Kidney (tissue), 14 donors: ENCODE measurements around the gene MED13L. TPM values are rescaled to one million over a fixed set of nuclear protein-coding genes. Genes with fewer than 3 reads are reported as not detected.

ENCODE experiments used
- DNase-seq, 5 donors: peaks; one replicate each; pipeline ENCODE4 v3.0.0-alpha.2; 2013 to 2020
- FAIRE-seq: peaks from 2 replicates; lab custom pipeline; 2012; peaks lifted over from hg19 to GRCh38; lab: Jason Lieb, UNC
- H3K27ac ChIP-seq, 2 donors: one replicate each; pipeline ENCODE4 v1.7.0; 2013; ENCODE audit warnings: low read depth in 2 of 2, low read length in 2 of 2, inconsistent platforms in 1 of 2
- H3K27me3 ChIP-seq: one replicate; pipeline ENCODE4 v1.7.1; 2013; ENCODE audit warnings: low read length, inconsistent platforms; ENCODE audit not compliant: control insufficient read depth, insufficient read depth
- H3K36me3 ChIP-seq, 3 donors: one replicate each; pipeline versions ENCODE4 v1.7.0 to v1.7.1; 2013; ENCODE audit warnings: low read length in 3 of 3, control low read depth in 1 of 3, inconsistent platforms in 1 of 3; ENCODE audit not compliant: insufficient read depth in 3 of 3, control insufficient read depth in 2 of 3
- H3K4me1 ChIP-seq, 3 donors: one replicate each; pipeline versions ENCODE4 v1.7.0 to v1.7.1; 2013; ENCODE audit warnings: low read length in 3 of 3, inconsistent platforms in 1 of 3, low read depth in 1 of 3; ENCODE audit not compliant: control insufficient read depth in 2 of 3, insufficient read depth in 2 of 3
- H3K4me3 ChIP-seq, 3 donors: one replicate each; pipeline versions ENCODE4 v1.7.0 to v1.8.1; 2013; ENCODE audit warnings: low read length in 3 of 3, control low read depth in 1 of 3, inconsistent platforms in 1 of 3
- H3K9ac ChIP-seq, 3 donors: one replicate each; pipeline versions ENCODE4 v1.7.0 to v1.7.1; 2013; ENCODE audit warnings: low read length in 3 of 3, control low read depth in 1 of 3, inconsistent platforms in 1 of 3
- H3K9me3 ChIP-seq, 3 donors: one replicate each; pipeline versions ENCODE4 v1.7.0 to v1.7.1; 2013; ENCODE audit warnings: low read length in 3 of 3, control low read depth in 1 of 3, inconsistent platforms in 1 of 3; ENCODE audit not compliant: control insufficient read depth in 2 of 3, insufficient read depth in 1 of 3
- intact Hi-C: fragments of 100-400 bp; cut with DNase I; formaldehyde crosslinking; loops from one replicate; pipeline ENCODE4 v1.11.1; 2022
- polyA plus RNA-seq: library from polyadenylated mRNA; stranded (reverse); fragments of 350-450 nt; fragmentation: Illumina TruSeq; extraction: RNeasy Lipid Tissue Mini Kit (QIAGEN cat#74804); gene quantifications from one replicate; pipeline ENCODE4 v1.2.3, GENCODE V29; 2014; ENCODE audit warnings: low read depth, low replicate concordance; ENCODE audit not compliant: insufficient read depth
- total RNA-seq: library from RNA; stranded (reverse); fragmentation: NEBNext Ultra II Directional; extraction: Animal tissue kit (Norgen Biotek cat#: 25700); gene quantifications from one replicate; pipeline ENCODE4 v1.2.1, GENCODE V29; 2021
- TF ChIP-seq, protein P1 (sequence below): IDR thresholded peaks from 3 replicates; pipeline ENCODE4 v1.5.1; 2012; ENCODE audit warnings: mild to moderate bottlenecking, moderate library complexity, borderline replicate concordance; ENCODE audit not compliant: insufficient read depth; ENCODE audit errors: extremely low read depth
- donor health status: control.
- donor health status: control.
- donor health status: control.
- donor health status: control.
- donor health status: control.
- donor health status: DM: yes; HTN: yes; CAD: no.
- donor health status: Normal renal cell carcinoma (clear cell type).

Gene MED13L
- total and polyA plus RNA-seq, 2 donors from 2014 or later, result 7.1 to 153 TPM

DNA sequence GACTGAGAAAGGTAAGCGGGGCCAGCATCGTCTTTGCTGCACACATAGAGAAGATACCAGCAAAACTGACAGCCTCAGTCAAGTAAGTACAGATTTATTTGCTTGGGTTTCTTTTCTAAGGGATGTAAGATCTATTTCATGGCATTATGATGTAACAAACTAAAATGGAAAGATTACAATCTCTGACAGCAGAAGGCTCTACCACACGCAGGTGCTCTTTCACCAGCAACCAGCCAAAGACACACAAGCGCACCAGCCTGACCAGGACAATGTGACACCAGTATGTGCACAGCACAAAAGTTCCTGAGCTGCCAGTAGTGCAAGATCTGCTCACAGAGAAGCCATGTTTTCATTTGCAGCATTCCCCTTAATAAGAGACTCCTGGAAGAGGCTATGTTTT lies 311.1 kb downstream of the MED13L start:
- H3K4me3 ChIP-seq, result no peak overlapping the region
- no peaks in the 10 kb centered on the region for H3K4me1 ChIP-seq
- peaks cover 8 to 51% (median 43%) of the 10 kb centered on the region in 3 donors for H3K36me3 ChIP-seq
- intact Hi-C loops, result no loop called here
- H3K27me3 ChIP-seq, result no peaks in the 10 kb centered on the region
- no peak overlapping the region for H3K9ac ChIP-seq
- H3K27ac ChIP-seq, result no peak overlapping the region
- FAIRE-seq (no peak), DNase-seq (no peak)
- no peaks in the 10 kb centered on the region for H3K9me3 ChIP-seq
- TF ChIP-seq, protein P1, sequence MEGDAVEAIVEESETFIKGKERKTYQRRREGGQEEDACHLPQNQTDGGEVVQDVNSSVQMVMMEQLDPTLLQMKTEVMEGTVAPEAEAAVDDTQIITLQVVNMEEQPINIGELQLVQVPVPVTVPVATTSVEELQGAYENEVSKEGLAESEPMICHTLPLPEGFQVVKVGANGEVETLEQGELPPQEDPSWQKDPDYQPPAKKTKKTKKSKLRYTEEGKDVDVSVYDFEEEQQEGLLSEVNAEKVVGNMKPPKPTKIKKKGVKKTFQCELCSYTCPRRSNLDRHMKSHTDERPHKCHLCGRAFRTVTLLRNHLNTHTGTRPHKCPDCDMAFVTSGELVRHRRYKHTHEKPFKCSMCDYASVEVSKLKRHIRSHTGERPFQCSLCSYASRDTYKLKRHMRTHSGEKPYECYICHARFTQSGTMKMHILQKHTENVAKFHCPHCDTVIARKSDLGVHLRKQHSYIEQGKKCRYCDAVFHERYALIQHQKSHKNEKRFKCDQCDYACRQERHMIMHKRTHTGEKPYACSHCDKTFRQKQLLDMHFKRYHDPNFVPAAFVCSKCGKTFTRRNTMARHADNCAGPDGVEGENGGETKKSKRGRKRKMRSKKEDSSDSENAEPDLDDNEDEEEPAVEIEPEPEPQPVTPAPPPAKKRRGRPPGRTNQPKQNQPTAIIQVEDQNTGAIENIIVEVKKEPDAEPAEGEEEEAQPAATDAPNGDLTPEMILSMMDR, result no peak

DNA sequence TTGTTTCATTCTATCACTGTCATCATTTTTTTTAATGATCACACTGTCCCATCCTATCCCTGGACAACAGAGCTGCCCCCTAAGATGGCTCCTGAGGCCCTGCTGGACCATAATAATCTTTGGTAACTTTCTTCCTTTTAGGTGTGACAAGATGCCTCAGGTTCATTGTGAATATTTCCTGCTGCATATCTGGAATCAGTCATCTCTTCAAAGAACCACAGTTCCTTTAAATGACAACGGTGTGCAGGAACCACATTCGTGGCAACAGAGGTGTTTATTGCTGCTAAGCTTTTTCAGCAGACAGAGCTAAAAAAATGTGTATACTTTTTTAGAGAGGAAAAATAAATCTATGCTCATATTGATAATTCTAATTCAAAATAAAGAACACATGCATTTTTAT lies 312.9 kb downstream of the MED13L start:
- intact Hi-C loops, result no loop called here
- no peak overlapping the region for H3K9ac ChIP-seq
- no peaks in the 10 kb centered on the region for H3K27me3 ChIP-seq
- no peak overlapping the region for H3K4me3 ChIP-seq
- no peak for FAIRE-seq
- no peak for DNase-seq
- H3K27ac ChIP-seq, result no peak overlapping the region
- H3K9me3 ChIP-seq, result no peaks in the 10 kb centered on the region
- H3K4me1 ChIP-seq, result no peaks in the 10 kb centered on the region
- TF ChIP-seq, protein P1, result no peak
- H3K36me3 ChIP-seq, result peaks cover 5 to 48% (median 39%) of the 10 kb centered on the region in 3 donors

DNA sequence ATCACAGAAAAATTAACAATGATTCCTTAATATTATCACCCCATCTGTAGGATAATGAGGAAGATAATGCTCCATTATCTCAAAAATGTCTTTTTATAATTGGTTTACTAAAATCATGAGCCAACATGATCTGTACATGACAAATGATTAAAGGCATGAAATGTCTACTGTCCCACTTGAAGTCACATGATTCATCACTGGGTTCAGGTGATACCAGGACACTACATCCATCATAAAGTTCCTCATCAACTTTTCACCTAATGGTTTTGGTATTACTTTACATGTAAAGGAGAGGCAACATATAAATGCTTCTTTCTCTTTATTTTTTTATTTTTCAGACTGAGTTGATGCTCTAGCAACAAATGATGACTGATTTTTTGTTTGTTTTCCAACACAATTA lies 313.3 kb downstream of the MED13L start:
- FAIRE-seq, result no peak
- TF ChIP-seq, protein P1, result no peak
- no peak for DNase-seq
- H3K9me3 ChIP-seq, result no peaks in the 10 kb centered on the region
- H3K27me3 ChIP-seq, result no peaks in the 10 kb centered on the region
- H3K36me3 ChIP-seq, result peaks cover 4 to 48% (median 39%) of the 10 kb centered on the region in 3 donors
- H3K9ac ChIP-seq, result no peak overlapping the region
- H3K4me3 ChIP-seq, result no peak overlapping the region
- intact Hi-C loops, result no loop called here
- no peak overlapping the region for H3K27ac ChIP-seq
- H3K4me1 ChIP-seq, result no peaks in the 10 kb centered on the region

DNA sequence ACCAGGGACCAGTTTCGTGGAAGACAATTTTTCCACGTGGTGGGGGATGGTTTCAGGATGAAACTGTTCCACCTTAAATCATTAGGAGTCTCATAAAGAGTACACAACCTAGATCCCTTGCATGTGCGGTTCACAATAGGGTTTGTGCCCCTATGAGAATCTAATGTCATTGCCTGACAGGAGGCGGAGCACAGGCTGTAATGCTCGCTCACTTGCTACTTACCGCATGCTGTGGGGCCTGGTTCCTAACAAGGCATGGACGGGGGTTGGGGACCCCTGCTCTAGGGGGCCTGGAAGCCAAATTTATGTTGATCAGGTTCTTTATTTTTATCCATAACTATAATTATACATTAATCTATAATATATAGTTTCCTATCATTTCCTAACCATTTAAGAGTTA lies 315.3 kb downstream of the MED13L start:
- no peak overlapping the region for H3K27ac ChIP-seq
- no peaks in the 10 kb centered on the region for H3K9me3 ChIP-seq
- intact Hi-C loops, result no loop called here
- no peaks in the 10 kb centered on the region for H3K4me1 ChIP-seq
- DNase-seq (no peak), FAIRE-seq (no peak)
- TF ChIP-seq, protein P1, result no peak
- peaks cover 0 to 42% (median 40%) of the 10 kb centered on the region in 3 donors for H3K36me3 ChIP-seq
- no peak overlapping the region for H3K9ac ChIP-seq
- no peak overlapping the region for H3K4me3 ChIP-seq
- no peaks in the 10 kb centered on the region for H3K27me3 ChIP-seq
